ENCODE measurements around the gene CAMK2D. TPM values are rescaled to one million over a fixed set of nuclear protein-coding genes. Genes with fewer than 3 reads are reported as not detected.

Gene CAMK2D
- total and polyA plus RNA-seq, 2 donors, result 23.0 to 27.9 TPM

DNA sequence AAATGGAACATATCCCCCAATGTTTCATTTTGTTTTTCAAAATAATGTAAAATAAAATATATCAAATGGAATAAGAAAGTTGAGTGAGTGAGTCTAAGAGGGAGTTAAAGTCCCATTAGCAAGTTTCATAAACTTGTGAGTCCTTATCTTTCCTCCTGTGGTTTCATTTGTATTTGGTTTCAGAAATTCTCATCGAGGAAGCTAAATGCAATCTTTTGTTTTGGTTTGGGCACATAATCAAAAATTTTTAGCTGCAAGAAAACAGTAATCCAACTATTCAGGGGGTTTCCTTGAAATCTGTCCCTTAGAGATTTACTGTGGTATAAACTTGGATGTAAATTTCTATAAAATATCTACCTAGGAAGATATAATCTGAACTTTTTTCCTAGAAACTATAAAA lies 124.2 kb downstream of the CAMK2D start:
- H3K9me3 ChIP-seq (ENCODE audit: control insufficient read depth in 2 of 2, insufficient read depth in 1 of 2, low read length in 1 of 2), result no peaks in the 10 kb centered on the region
- no peaks in the 10 kb centered on the region for H3K36me3 ChIP-seq (ENCODE audit: control insufficient read depth in 2 of 2, insufficient read depth in 2 of 2, low read length in 1 of 2)
- H3K4me3 ChIP-seq (ENCODE audit: low read length in 2 of 2), result no peak overlapping the region
- H3K27me3 ChIP-seq (ENCODE audit: control insufficient read depth in 2 of 2, insufficient read depth in 1 of 2, low read length in 1 of 2), result no peaks in the 10 kb centered on the region
- H3K4me1 ChIP-seq (ENCODE audit: control insufficient read depth in 2 of 2, insufficient read depth in 2 of 2, low read length in 2 of 2), result peaks cover 11 to 21% of the 10 kb centered on the region in 2 donors
- DNase-seq (ENCODE audit: low read depth in 6 of 9, low spot score in 9 of 9), result no peak
- 0% methylated on average over 1 of the region's 1 CpG for WGBS
- no peak overlapping the region for H3K27ac ChIP-seq (ENCODE audit: low read depth in 1 of 2, low read length in 1 of 2)

DNA sequence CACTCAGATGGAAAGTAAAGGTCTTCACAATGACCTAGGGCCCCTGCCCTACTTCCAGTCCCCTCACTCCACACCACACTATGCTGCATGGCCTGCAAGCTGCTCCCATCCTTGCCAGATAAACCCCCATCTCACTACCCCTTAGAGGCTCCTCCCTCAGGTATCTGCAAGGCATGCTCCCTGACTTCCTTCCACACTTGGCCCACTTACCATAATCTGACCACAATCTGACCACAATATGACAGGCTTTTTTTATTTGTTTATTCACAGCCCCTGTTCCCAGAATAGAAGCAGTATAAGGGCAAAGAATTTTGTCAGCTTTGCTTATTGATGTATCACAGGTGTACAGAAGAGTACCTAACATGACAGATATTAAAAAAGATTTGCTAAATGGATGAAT lies 124.7 kb downstream of the CAMK2D start:
- no peaks in the 10 kb centered on the region for H3K27me3 ChIP-seq (ENCODE audit: control insufficient read depth in 2 of 2, insufficient read depth in 1 of 2, low read length in 1 of 2)
- H3K9me3 ChIP-seq (ENCODE audit: control insufficient read depth in 2 of 2, insufficient read depth in 1 of 2, low read length in 1 of 2), result no peaks in the 10 kb centered on the region
- peak in 8 of 9 donors; percentile 22 to 81 (median 57) for DNase-seq (ENCODE audit: low read depth in 6 of 9, low spot score in 9 of 9)
- peaks cover 11 to 21% of the 10 kb centered on the region in 2 donors for H3K4me1 ChIP-seq (ENCODE audit: control insufficient read depth in 2 of 2, insufficient read depth in 2 of 2, low read length in 2 of 2)
- peak overlapping the region; percentile 34 to 67 for H3K27ac ChIP-seq (ENCODE audit: low read depth in 1 of 2, low read length in 1 of 2)
- no peaks in the 10 kb centered on the region for H3K36me3 ChIP-seq (ENCODE audit: control insufficient read depth in 2 of 2, insufficient read depth in 2 of 2, low read length in 1 of 2)
- H3K4me3 ChIP-seq (ENCODE audit: low read length in 2 of 2), result no peak overlapping the region

DNA sequence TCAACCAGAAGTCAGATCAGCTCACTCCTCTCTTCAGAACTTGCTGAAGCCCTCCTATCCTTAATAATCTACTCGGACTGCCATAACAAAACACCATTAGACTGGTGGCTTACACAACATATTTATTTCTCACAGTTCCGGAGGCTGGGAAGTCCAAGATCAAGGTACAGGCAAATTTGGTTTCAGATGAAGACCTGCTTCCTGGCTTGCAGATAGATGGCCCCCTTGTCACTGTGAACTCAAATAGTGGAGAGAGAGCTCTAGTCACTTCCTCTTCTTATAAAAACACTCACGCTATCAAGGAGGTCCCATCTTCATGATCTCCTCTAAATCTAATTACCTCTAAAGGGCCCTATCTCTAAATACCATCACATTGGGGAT lies 125.1 kb downstream of the CAMK2D start:
- Histone ChIP-seq H3K27me3 (ENCODE audit: control insufficient read depth in 2 of 2, insufficient read depth in 1 of 2, low read length in 1 of 2) (no peaks in the 10 kb centered on the region), H3K27ac (ENCODE audit: low read depth in 1 of 2, low read length in 1 of 2) (peak overlapping the region; percentile 34 to 67), H3K9me3 (ENCODE audit: control insufficient read depth in 2 of 2, insufficient read depth in 1 of 2, low read length in 1 of 2) (no peaks in the 10 kb centered on the region), H3K36me3 (ENCODE audit: control insufficient read depth in 2 of 2, insufficient read depth in 2 of 2, low read length in 1 of 2) (no peaks in the 10 kb centered on the region), H3K4me3 (ENCODE audit: low read length in 2 of 2) (no peak overlapping the region), H3K4me1 (ENCODE audit: control insufficient read depth in 2 of 2, insufficient read depth in 2 of 2, low read length in 2 of 2) (peaks cover 11 to 21% of the 10 kb centered on the region in 2 donors)
- DNase-seq (ENCODE audit: low read depth in 6 of 9, low spot score in 9 of 9), result peak in 7 of 9 donors; percentile 19 to 71 (median 39)
- WGBS, result 37% methylated on average over 3 of the region's 3 CpGs

DNA sequence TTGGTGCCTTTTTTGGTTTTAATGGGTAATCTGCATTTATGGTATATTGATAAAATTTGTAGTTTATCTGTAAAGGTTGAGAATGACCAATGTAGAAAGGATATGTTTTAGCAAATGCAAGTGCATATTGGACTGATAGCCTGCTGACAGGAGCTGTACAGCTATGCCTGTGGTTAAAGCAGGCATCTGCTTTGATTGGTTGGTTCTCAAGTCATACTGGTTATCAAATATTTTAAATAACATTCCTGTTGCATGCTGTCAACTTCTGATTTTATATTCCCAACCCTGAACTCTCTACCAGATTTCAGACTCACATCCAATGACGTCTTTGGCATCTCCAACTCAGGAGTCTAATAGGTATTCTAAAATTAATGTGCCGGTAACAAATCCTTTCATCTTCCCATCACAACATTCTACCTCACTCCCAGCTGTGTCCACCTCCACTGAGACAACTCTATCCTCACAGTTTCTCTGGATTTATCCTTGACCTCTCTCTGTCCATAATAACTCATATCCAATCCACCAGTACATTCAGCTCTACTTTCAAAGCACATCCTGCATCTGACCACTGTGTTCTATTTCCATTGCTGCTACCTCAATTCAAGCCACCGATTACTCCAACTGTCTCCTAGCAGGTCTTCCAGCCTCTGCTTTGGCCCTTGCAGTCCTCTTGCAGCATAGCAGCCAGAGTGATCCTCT lies 125.7 kb downstream of the CAMK2D start:
- Histone ChIP-seq H3K4me1 (ENCODE audit: control insufficient read depth in 2 of 2, insufficient read depth in 2 of 2, low read length in 2 of 2) (peaks cover 11 to 21% of the 10 kb centered on the region in 2 donors), H3K9me3 (ENCODE audit: control insufficient read depth in 2 of 2, insufficient read depth in 1 of 2, low read length in 1 of 2) (no peaks in the 10 kb centered on the region), H3K36me3 (ENCODE audit: control insufficient read depth in 2 of 2, insufficient read depth in 2 of 2, low read length in 1 of 2) (no peaks in the 10 kb centered on the region), H3K27me3 (ENCODE audit: control insufficient read depth in 2 of 2, insufficient read depth in 1 of 2, low read length in 1 of 2) (no peaks in the 10 kb centered on the region), H3K4me3 (ENCODE audit: low read length in 2 of 2) (no peak overlapping the region), H3K27ac (ENCODE audit: low read depth in 1 of 2, low read length in 1 of 2) (no peak overlapping the region)
- DNase-seq (ENCODE audit: low read depth in 6 of 9, low spot score in 9 of 9), result no peak
- WGBS, result 95% methylated on average over 3 of the region's 3 CpGs

DNA sequence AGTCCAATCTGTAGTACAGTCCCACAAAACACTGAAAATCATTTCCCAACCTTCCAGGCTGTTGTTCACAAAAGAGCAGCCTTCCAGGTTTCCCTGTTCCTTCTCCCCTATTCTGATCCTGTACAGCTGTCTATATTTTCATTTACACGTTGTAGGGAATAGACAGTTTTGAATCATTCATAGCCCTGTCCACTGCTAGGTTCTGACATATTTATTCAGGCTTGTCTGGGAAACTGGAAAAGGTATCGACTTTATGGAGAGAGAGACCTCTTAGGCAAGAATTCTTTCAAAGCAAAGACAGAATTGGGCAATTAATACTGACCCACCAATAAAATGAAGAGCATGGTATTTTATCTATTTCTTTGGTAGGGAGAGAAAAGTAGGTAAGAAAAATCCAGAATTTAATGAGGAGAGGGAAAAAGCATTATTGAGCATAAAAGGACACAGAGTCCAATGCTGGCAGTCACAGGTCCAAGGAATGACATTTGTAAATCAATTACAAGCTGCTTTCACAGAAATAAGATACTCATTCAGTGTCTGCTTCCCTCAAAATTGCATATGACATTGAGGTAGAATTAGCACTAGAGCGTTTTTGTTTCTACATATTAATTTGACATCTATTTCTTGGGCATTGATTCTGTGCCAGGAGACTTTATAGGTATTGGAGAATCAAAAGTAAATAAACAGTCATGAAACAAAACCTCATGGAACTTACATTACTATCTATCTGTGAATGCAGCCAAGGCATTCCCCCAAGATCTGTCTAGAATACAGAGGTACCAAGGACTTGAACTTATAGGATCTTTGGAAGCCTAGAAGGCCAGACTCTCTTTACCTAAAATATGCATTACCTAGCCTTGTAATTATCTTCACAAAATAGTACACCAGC lies 127.2 kb downstream of the CAMK2D start:
- DNase-seq (ENCODE audit: low read depth in 6 of 9, low spot score in 9 of 9), result no peak
- Histone ChIP-seq H3K9me3 (ENCODE audit: control insufficient read depth in 2 of 2, insufficient read depth in 1 of 2, low read length in 1 of 2) (no peaks in the 10 kb centered on the region), H3K36me3 (ENCODE audit: control insufficient read depth in 2 of 2, insufficient read depth in 2 of 2, low read length in 1 of 2) (no peaks in the 10 kb centered on the region), H3K4me1 (ENCODE audit: control insufficient read depth in 2 of 2, insufficient read depth in 2 of 2, low read length in 2 of 2) (peaks cover 11 to 21% of the 10 kb centered on the region in 2 donors), H3K27me3 (ENCODE audit: control insufficient read depth in 2 of 2, insufficient read depth in 1 of 2, low read length in 1 of 2) (no peaks in the 10 kb centered on the region), H3K4me3 (ENCODE audit: low read length in 2 of 2) (no peak overlapping the region), H3K27ac (ENCODE audit: low read depth in 1 of 2, low read length in 1 of 2) (no peak overlapping the region)
- WGBS, result 95% methylated on average over 3 of the region's 3 CpGs

DNA sequence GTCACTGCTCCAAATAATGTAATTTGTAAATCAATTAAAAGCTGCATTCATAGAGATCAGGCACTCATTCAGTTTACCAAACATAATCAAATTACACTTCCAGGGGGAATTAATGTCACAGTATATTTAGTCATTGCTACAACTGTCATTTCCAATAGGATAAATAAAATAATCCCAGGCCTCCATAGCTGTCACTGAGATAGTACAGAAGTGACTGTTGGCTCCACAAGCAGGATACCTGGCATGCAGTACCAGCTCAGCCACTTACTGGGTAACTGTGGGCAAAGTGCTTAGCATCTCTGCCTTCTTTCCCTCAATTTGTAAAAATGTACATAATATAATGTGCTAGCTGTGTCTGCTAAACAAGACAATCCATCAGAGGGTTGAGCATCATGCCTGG lies 128.1 kb downstream of the CAMK2D start:
- H3K9me3 ChIP-seq (ENCODE audit: control insufficient read depth in 2 of 2, insufficient read depth in 1 of 2, low read length in 1 of 2), result no peaks in the 10 kb centered on the region
- H3K27me3 ChIP-seq (ENCODE audit: control insufficient read depth in 2 of 2, insufficient read depth in 1 of 2, low read length in 1 of 2), result no peaks in the 10 kb centered on the region
- no peak overlapping the region for H3K27ac ChIP-seq (ENCODE audit: low read depth in 1 of 2, low read length in 1 of 2)

DNA sequence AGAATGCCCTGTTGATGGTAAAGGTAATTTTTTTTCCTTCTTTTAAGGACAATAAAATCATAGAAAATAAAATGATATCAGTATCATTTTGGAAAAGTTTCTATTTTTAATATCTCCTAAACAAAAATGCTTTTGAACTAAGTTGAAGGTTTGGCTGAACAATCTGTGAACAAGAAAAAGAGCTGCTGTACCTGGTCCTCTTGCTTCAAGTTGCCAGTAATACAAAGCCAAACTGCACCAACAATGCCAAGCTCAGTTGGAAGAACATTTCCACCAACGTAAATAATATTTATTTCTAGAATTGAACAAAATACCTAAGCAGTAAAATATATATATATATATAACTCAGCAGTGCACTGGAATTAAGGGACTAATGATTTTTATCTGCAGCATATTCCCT lies 132.8 kb downstream of the CAMK2D start:
- WGBS, result 95% methylated on average over 1 of the region's 1 CpG
- Histone ChIP-seq H3K36me3 (ENCODE audit: control insufficient read depth in 2 of 2, insufficient read depth in 2 of 2, low read length in 1 of 2) (no peaks in the 10 kb centered on the region), H3K27ac (ENCODE audit: low read depth in 1 of 2, low read length in 1 of 2) (no peak overlapping the region), H3K4me3 (ENCODE audit: low read length in 2 of 2) (no peak overlapping the region), H3K4me1 (ENCODE audit: control insufficient read depth in 2 of 2, insufficient read depth in 2 of 2, low read length in 2 of 2) (no peaks in the 10 kb centered on the region), H3K9me3 (ENCODE audit: control insufficient read depth in 2 of 2, insufficient read depth in 1 of 2, low read length in 1 of 2) (no peaks in the 10 kb centered on the region), H3K27me3 (ENCODE audit: control insufficient read depth in 2 of 2, insufficient read depth in 1 of 2, low read length in 1 of 2) (no peaks in the 10 kb centered on the region)
- DNase-seq (ENCODE audit: low read depth in 6 of 9, low spot score in 9 of 9), result no peak

More for the DNA sequence above, 128.1 kb downstream of the CAMK2D start:
- DNase-seq (ENCODE audit: low read depth in 6 of 9, low spot score in 9 of 9), result no peak
- Histone ChIP-seq H3K36me3 (ENCODE audit: control insufficient read depth in 2 of 2, insufficient read depth in 2 of 2, low read length in 1 of 2) (no peaks in the 10 kb centered on the region), H3K4me1 (ENCODE audit: control insufficient read depth in 2 of 2, insufficient read depth in 2 of 2, low read length in 2 of 2) (peaks cover 11 to 18% of the 10 kb centered on the region in 2 donors), H3K4me3 (ENCODE audit: low read length in 2 of 2) (no peak overlapping the region)

DNA sequence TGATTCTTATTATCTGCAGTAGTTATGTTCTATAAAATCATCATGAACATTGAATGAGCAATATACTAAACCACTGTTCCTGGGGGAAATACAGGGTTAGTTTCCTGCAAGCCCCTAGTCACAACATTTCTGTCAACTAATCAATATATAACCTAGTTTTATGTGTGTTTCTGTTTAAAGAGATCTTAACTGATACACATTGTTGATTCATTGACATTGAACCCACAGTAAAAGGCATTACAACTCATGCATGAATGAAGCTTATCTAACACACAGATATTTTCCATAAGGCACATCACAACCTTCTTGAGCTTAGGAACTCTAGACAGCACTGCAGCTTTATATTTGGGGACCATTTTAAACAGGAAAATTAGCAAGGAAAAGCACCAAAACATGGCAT lies 134.2 kb downstream of the CAMK2D start:
- Histone ChIP-seq H3K27me3 (ENCODE audit: control insufficient read depth in 2 of 2, insufficient read depth in 1 of 2, low read length in 1 of 2) (no peaks in the 10 kb centered on the region), H3K4me3 (ENCODE audit: low read length in 2 of 2) (no peak overlapping the region), H3K27ac (ENCODE audit: low read depth in 1 of 2, low read length in 1 of 2) (no peak overlapping the region), H3K4me1 (ENCODE audit: control insufficient read depth in 2 of 2, insufficient read depth in 2 of 2, low read length in 2 of 2) (no peaks in the 10 kb centered on the region), H3K9me3 (ENCODE audit: control insufficient read depth in 2 of 2, insufficient read depth in 1 of 2, low read length in 1 of 2) (no peaks in the 10 kb centered on the region), H3K36me3 (ENCODE audit: control insufficient read depth in 2 of 2, insufficient read depth in 2 of 2, low read length in 1 of 2) (no peaks in the 10 kb centered on the region)
- DNase-seq (ENCODE audit: low read depth in 6 of 9, low spot score in 9 of 9), result no peak

DNA sequence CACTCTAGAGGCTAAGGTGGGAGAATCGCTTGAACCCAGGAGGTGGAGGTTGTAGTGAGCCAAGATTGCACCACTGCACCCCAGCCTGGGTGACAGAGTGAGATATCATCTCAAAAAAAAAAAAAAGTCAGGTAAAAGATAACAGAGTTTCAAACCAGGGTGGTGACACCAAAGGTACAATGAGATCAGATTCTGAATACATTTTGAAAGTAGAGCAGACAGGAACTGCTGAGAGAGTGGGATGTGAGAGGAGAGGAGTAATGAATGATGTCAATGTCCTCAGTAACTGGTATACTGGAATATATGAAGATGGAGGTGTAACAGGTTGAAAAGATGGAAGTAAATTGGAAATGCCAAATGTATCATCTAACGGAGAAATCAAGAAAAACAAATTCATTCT lies 135.6 kb downstream of the CAMK2D start:
- Histone ChIP-seq H3K4me3 (ENCODE audit: low read length in 2 of 2) (no peak overlapping the region), H3K9me3 (ENCODE audit: control insufficient read depth in 2 of 2, insufficient read depth in 1 of 2, low read length in 1 of 2) (no peaks in the 10 kb centered on the region), H3K36me3 (ENCODE audit: control insufficient read depth in 2 of 2, insufficient read depth in 2 of 2, low read length in 1 of 2) (no peaks in the 10 kb centered on the region), H3K27ac (ENCODE audit: low read depth in 1 of 2, low read length in 1 of 2) (no peak overlapping the region), H3K27me3 (ENCODE audit: control insufficient read depth in 2 of 2, insufficient read depth in 1 of 2, low read length in 1 of 2) (no peaks in the 10 kb centered on the region), H3K4me1 (ENCODE audit: control insufficient read depth in 2 of 2, insufficient read depth in 2 of 2, low read length in 2 of 2) (no peaks in the 10 kb centered on the region)
- DNase-seq (ENCODE audit: low read depth in 6 of 9, low spot score in 9 of 9), result no peak
- whole genome bisulfite sequencing, result 95% methylated on average over 2 of the region's 2 CpGs
